GM19467 (cell line): ENCODE measurements around the gene MORN5.
A peak's percentile ranks its signal among the peaks of the same experiment; 100 is the strongest.

Source experiments
- ATAC-seq: cut with Tn5 transposase; IDR thresholded peaks from one replicate; pipeline ENCODE4 v1.9.1; 2021; ENCODE audit warnings: mild to moderate bottlenecking, moderate library complexity; ENCODE audit not compliant: unreplicated experiment

Gene MORN5

DNA sequence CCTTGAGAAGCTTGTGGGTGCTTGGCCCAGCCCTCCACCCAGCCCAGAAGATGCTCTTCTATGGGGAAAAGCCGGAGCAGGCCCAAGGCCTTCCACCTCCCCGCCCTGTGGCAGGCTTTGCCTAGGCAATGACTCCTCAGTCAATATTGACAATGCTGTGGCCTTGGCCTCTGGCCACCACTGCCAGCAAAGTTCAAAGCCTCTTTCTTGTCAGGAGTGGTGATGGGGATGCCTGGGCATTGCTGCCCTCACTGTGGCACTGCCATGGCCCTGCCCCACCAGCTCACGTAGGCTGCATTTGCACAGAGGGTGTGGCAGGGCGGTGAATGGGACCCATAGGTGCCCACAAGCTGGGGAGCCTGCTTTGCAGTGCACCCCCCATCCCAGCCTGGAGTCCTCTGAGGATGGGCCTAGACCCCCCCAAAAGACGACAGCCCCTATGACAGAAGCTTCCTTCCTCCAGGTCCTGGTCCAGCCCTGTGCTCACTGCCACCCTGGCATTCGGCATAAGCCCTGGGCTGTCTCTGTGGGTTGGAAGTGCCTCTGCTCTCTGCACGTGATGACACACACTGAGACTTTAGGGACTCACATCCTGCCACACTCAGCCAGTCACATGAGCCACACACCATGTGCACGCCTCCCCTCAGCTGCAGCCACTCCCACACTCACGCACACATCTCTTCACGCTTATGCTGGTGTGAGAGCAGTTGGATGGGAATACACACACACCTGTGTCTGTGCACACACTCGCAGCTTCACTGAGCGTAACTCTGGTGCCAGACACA, 31.1 kb downstream of the MORN5 start:
- ATAC-seq, result no peak

DNA sequence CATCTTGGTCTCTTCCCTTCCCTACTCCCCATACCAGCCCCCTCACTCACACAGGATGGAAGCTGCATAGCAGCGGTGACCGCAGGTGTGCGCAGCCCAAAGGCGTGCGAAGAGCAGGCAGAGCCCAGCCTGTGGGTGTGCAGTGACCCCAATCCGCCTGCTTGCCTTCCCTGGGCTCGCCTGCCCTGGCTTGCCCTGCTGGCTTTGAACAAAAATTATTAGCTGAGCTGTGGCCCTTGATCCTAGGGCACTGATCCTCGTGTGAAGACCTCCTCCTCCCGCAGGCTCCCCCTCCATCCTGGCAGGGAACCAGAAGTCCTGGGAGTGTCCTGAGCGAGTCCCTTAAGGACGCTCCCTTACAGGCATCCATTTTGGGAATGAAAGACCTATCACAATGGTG, 31.9 kb downstream of the MORN5 start:
- no peak for ATAC-seq

DNA sequence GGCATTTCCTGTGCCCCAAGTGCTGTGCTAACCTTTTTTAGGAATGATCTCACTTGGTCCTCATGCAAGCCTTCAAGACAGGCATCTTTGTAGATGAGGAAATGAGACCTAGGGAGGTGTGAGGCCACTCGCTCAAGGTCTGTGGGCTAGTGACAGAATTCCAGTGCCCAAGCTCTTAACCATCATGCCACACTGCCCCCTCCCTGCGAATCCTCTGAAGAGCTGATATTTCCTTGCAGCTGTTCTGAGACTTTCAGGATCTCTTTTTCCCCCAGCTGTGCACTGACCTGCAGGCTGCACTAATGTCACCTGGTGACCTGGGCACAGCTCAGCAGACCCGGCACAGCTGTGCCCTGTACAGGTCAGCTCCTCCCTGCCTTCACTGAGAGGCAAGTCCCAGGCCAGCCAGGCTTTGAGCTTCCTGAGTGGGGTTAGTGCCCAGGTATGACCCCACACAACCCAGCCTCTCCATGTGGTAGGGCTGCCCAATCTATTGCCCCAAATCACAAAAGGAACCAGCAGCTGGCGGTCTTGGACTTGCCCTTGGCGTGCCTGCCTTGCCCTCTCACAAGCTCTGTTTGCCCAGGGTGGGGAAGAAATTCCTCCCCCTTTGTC, 32.7 kb downstream of the MORN5 start:
- no peak for ATAC-seq

DNA sequence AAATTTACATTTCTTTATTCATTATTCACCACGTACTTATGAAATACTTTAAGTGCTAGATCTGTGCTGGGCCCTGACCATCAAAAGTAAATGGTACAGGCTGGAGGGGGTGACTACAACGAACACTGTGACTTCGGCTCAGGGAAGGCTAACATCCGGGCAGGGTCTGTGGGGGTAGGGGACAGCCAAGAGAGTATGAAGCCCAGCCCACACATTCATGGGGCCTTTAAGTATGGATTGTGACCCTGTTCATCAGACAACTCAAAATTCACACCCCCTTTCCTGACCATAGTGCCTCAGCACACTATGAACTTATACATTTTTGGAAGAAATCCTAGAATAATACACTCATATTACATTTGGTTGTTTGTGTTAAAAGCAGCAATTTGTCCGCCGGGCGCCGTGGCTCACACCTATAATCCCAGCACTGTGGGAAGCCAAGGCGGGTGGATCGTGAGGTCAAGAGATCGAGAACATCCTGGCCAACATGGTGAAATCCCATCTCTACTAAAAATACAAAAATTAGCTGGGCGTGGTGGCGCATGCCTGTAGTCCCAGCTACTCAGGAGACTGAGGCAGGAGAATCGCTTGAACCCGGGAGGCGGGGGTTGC, 33.3 kb downstream of the MORN5 start:
- ATAC-seq, result no peak

DNA sequence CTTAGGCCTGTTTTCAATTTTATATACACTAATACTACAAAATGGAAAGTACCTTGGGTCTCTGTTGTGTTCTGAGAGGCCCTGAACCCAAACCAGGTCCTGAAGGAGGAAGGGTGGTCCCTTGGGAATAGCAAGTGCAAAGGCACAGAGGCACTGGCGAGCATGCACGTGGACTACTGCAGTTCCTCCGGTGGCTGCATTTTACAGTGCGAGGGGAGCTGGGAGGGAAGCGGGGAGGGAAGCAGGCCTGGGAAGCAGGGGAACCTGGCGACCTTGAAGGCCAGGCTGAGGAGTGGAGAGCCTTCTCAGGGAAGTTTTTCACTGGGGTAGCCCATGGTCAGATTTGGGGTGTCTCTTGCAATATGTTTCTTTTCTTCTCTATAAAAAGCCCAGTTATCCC, 33.9 kb downstream of the MORN5 start:
- no peak for ATAC-seq

DNA sequence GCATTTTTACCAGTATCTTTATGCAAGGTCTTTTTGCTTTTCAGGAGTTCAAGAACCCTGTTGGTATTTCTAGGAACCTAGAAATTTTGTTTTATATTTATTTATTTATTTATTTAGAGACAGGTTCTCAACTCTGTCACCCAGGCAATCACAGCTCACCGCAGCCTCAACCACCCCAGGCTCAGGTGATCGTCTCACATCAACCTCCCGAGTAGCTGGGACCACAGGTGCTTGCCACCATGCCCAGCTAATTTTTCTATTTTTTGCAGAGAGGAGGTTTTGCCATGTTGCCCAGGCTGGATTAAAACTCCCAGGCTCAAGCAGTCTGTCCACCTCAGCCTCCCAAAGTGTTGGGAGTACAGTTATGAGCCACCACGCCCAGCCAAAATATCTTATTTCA, 36.2 kb downstream of the MORN5 start:
- ATAC-seq, result no peak

DNA sequence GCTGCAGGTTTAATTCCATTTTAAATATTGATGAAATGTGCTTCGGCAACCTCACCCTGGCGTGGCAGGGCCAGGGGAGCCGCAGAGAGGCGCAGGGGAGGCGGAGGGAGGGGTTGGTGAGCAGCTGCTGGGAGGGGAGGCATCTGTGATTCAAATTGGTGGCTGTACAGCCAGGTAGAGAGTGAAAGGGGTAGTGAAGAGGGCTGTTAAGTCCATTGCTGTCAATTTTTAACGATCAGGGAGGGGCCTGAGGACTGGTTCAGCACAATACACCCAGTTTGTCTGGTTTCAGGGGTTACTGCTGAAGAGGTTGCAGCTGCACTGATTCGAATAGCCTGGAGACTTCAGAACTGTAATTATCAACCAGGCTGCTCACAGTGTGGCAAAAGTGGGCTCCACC, 37.7 kb downstream of the MORN5 start:
- ATAC-seq, result peak; percentile 66

DNA sequence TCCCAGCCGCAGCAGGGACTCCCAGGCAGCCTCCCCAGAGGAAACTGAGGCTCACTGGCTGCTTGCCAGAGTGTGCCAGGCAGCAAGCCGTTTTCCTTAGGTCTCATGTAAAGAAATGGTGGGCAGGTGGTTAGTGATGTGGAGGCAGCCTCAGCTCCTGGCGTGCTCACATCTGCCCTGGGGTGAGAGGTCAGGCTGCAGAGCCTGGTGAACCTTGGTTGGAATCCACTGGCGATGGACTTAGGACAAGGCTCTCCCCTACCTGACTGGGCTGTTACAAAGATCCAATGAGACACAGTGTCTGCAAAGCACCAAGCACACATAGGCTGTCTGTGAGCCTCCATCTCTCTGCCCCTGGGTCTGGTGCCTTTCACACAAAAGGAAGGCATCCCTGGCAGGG, 38.2 kb downstream of the MORN5 start:
- no peak for ATAC-seq

DNA sequence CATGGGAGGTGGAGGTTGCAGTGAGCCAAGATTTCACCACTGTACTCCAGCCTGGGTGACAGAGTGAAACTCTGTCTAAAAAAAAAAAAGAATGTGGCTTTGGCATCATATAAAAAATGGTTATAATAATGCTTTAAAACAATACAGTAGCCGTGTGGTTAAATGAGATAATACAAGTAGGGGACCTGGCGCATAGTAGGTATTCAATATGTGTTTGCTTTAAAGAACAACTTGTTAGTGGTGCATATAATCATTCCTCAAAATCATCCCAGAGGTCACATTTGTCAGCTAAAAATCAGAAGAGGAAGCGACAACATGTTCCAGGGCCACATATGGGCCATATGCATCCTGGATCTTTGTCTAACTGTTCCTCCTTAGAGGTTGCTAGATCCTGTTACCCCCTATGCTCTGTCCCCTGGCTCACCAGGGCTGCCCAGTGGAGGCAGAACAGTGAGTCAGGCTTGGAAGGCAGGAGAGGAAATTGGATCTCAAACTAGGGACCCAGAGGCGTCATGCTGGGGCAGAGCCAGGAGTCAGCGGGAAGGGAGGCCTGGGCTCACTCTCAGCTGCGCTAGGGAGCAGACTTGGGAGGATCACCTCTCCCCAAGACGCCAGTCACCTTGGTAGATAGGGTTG, 41.4 kb downstream of the MORN5 start:
- ATAC-seq, result no peak

DNA sequence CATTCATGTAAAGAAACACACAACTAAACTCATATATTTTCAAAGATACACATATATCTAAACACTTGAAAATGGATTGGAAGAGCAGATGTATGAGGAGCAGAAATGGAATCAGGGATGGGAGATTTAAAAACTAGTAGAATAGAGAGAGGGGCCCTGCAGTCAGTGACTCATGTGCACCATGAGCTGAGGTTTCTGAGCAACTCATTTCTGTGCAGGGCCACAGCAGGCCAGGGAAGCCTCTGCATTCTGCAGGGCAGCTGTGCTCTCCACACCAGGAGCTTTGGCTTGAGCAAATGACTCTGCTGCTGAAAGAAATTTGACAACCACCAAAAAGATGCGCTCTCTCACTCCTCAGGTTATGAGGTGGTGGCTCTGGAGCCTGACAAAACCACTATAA, 41.9 kb downstream of the MORN5 start:
- ATAC-seq, result no peak

DNA sequence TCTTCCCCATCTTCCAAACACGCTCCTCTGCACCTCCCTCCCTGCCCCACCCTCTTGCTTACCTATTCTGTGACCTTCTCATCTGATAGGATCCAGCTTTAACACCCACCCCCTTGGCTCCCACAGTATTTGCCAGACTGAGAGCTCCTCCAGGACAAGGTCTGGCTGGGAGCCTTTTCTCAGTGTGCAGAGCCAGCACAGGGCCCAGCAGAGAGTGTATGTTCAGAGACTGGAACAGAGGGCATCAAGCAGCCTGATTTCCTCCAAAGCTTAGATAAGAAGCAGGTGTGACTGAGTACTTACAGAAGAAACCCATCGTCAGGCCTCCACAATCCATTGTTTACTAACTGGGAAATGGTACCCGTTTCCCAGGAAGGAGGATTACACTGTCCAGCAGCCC, 42.4 kb downstream of the MORN5 start:
- ATAC-seq, result no peak

DNA sequence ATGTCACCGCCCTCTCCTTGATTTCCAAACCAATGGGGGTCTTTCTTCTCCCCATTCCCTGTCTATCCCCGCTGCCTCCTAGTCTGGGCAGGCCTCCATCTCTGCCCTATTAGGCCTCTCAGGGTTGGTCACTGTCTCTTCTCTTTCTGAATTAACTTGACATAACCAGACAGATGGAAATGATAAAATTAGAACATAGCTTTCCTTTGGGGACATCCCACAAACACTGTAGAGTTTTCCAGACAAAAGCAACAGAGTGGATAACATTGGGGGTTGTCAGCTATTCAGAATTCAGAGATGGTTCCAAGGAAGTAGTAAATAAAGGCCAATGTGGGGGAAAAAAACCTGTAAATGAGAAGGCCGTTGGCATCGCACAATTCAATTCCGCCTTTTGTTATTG, 44.3 kb downstream of the MORN5 start:
- ATAC-seq, result no peak

DNA sequence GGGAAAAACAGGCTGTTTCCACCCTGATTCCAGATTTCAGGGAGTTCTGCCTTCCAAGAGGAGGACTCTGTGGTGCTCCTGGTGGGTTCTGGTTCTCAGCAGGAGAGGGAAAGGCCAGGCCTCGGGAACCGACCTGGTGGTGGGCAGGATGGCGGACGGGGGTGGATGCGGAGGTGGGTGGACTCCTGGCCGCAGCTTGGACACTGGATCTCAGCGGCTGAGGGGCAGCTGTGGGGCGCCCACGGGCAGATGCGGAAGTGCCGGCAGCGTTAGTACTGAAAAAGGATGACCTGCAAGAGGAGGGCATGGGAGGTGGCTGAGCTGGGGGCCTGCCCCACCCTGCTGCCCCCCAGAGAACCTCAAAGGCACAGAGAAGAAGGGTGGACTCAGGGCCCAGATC, 44.8 kb downstream of the MORN5 start:
- no peak for ATAC-seq

DNA sequence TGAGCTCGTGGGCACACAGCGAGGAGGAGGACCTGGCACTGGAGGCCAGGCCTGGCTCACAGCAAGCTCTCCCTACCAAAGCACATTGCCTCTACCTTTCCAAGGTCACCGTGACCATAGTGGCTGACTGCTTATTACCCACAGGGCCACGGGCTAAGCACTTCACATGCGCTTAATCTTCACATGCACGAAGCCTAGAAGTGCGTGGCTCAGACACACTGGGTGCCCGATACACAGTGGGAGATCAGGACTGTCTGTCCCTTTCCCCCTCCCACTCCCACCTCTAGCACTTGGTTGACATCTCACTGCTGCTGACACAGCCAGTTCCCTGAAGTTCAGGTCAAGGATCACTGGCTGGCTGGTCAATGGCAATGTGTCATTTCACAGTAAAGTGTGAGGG, 45.5 kb downstream of the MORN5 start:
- no peak for ATAC-seq

DNA sequence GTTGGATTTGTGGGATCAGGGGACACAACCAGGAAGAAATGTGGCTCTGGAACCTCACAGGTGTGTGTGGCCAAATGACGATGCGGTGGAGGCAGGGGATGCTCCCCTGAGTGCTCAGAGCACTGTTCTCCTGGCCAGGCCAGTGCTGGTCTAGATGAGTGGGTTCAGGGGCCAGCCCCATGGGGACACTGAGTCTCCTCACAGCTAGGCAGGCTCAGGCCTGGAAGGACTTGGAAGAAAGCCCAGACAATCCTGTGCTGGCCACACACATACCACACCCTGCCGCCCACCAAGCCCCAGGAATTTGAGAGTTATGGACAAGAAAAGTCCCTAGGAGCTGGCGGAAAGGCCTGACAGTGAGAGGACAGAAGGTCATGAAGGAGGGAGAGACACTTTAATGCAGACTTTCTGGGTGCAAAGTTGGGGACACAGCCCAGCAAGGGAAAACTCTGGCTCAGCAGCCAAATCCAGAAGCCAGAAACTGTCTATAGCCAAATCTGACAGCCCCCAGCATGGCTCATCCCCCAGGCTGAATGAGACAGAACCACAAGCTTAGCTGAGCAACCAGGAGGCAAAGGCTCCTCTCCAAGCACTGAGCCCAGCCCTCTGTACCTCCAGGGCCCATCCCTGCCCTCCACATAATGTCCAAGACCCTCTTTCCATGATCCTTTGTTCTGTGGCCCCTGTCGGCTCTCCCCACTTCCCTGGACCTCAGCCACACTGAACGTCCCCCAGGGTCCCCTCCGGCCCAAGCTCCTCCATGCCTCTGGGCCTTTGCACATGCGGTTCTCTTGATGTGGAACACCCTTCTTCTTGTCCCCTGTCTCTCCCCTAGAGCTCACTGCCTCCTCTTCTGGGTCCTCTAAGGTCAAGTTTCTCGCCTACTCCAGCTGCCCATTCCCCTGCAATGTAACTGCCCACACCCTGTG, 46.7 kb downstream of the MORN5 start:
- no peak for ATAC-seq

DNA sequence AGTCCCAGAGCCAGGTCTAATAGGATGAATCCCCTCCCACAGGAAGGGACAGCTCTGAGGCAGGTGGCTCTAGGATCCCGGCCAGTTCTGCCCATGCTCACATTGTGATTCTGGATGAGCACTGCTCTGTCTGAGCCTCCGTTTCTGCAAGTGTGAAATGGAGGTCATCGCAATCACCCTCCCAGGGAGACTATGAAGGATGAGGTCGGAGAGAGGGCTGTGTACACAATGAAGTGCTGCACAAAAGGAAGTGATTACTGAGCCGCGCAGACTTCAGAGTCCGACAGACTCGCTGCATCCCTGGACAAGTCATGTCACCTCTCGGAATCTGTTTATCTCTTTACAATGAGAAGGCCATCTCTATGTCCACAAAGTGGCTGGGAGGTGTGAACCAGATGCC, 47.4 kb downstream of the MORN5 start:
- ATAC-seq, result no peak

DNA sequence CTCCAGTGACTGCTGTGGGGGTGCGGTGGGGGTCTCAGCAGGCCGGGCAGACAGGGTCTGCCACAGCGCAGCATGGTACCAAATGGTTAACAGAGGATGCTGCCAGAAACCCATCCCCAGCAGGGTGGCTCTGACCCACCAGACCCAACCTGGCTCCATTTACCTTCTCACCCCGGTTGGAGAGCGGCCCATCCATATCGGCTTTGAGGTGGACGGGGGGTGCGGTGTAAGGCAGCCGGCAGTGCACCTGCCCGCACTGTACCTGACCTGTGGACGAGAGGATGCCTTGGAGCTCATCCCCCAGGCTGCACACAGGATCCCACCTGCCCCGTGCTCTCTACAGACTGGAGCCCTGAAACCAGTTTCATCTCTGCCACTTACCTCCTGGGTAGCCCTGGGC, 49.7 kb downstream of the MORN5 start:
- ATAC-seq, result no peak

DNA sequence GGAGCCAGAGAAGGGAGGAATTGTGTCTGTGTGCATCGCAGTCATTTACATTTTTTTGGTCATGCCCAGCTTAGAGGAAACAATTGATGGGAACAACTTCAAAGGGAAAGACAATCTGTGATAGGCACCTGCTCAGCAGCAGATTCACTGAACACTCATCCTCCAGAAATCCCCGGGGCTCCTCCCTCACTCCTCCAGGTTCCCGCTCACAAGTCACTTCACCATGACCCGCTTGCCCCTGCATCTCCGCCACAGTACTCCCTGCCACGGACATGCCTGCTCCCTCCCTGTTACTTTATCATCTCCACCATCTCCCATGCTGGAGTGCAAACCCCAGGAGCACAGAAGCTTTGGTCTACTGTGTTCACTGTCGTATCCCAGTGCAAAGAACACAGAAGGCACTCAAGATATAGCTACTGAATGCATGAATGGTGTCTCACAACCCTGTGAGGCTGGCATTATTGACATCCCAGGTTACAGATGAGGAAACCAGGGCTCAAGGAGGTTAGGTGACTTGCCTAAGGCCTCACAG, 52.8 kb downstream of the MORN5 start:
- ATAC-seq, result no peak

DNA sequence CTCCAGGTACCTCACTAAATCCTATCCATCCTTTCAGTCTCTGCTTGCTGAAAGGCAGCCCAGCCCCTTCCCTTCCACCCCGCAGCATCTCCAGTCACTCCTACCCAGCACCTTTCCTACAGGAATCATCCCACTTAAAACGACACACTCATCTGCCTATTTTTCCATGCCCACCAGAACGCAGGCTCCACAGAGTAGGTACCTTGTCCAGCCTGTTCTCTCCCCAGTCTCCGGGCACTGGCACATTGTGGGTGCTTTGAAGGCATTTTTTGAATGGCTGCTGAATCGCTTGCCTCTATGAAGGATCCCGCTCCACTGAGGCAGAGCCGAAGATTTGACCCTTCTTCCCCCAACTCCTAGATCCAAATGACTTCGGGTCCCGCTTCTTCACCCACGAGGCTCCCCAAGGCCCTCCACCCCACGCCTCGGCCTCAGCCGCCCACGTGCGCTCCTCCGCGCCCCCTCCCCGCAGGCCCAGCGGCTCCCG, 53.4 kb downstream of the MORN5 start:
- no peak for ATAC-seq

DNA sequence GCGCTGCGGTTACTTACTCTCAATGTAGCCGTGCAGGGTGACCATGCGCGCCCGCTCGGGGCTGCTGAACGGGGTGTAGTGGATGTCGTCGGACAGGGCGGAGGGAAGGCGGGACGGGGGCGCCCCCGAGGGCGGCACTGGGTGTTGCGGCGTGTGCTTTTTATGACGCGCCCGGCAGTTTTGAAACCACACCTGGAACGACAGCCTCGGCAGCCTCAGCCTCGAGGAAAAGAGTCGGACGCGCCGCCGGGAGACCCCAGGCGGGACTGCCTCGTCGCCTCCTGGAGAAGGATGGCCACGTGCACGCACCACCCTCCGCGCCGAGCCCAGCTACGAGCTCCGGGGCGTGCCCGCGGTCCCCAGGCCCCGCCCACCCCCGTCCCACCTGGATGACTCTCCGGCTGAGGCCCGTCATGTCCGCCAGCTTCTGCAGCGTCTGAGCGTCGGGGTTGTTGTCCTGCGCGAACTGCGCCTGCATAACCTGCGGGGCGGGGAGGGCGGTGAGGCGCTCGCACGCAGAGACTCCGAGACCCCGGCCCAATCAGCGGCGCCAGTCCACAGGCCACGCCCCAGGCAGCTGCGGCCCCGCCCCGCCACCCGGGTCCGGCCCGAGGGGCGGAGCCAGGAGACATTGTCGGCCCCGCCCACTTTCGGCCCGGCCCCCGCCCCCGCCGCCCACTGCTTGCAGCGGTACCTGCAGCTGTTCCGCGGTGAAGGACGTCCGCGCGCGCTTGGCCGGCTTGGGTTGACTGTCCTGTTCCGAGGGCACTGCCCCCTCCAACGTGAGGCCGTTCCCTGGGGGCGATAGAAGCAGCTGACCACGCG, 54.1 kb downstream of the MORN5 start:
- peak; percentile 52 for ATAC-seq
